Activated naive CD8-positive, alpha-beta T cell treated with anti-CD3 and anti-CD28 coated beads, Interleukin-2, amount 10 ng/mL, durations not matched to agents 7 days and 5 days (primary cell): ENCODE results near the gene SMAD4. TPM values are rescaled to one million over a fixed set of nuclear protein-coding genes. Genes with fewer than 3 reads are reported as not detected.
A peak's percentile ranks its signal among the peaks of the same experiment; 100 is the strongest.
"Not testable (repeated sequence)": the region's sequence is repeated elsewhere in the genome, so short reads cannot be mapped to it uniquely, and the experiment has no call there.

ENCODE experiments used
- ATAC-seq: fragments of 150-1000 bp; cut with Tn5 transposase; one replicate; pipeline ENCODE4 v1.10.0; 2021; ENCODE audit warnings: low read depth, moderate library complexity
- POLR2A ChIA-PET: fragments of 350-600 bp; sonication (Branson Sonifier 250); formaldehyde crosslinking; loops from one replicate; lab custom pipeline; 2021; ENCODE audit warnings: antibody characterized with exemption; lab: Charles Lee
- DNase-seq: peaks from one replicate; pipeline ENCODE4 v3.0.0; 2021
- H3K27ac Mint-ChIP-seq: one replicate; pipeline ENCODE4 v1.8.0; 2022; ENCODE audit warnings: mild to moderate bottlenecking, mixed read lengths
- H3K27me3 Mint-ChIP-seq: one replicate; pipeline ENCODE4 v1.8.0; 2022; ENCODE audit warnings: mild to moderate bottlenecking, moderate library complexity, mixed read lengths
- H3K36me3 Mint-ChIP-seq: one replicate; pipeline ENCODE4 v1.8.0; 2021; ENCODE audit warnings: mild to moderate bottlenecking, mixed read lengths
- H3K4me1 Mint-ChIP-seq: one replicate; pipeline ENCODE4 v1.8.0; 2021; ENCODE audit warnings: mixed read lengths
- H3K4me3 Mint-ChIP-seq: one replicate; pipeline ENCODE4 v1.8.0; 2022; ENCODE audit warnings: mild to moderate bottlenecking, moderate library complexity, mixed read lengths
- H3K9me3 Mint-ChIP-seq: one replicate; pipeline ENCODE4 v1.8.0; 2021; ENCODE audit warnings: mixed read lengths
- total RNA-seq, 2 experiments: library from RNA; stranded (reverse); gene quantifications; one replicate each; pipeline ENCODE4 v1.2.3, GENCODE V29; 2021

The SMAD4 gene
- 100 to 1,000 TPM in 1 of 2 experiments, 10 to 100 TPM in 1; 84.9 to 105 TPM for total RNA-seq

GRCh38 chr18:51029694-51030536 is at the start of gene SMAD4:
Gene SMAD4, plus strand, starts transcription at chr18:51030213. Its CDS starts 16,834 bp downstream, at chr18:51047047.
- ATAC-seq (peak; percentile 87), DNase-seq (peak; percentile 98)
- H3K27ac Mint-ChIP-seq: peak within 1 kb of the TSS; percentile 99
- H3K4me1 Mint-ChIP-seq: peaks cover 44% of the 10 kb centered on the region
- H3K36me3 Mint-ChIP-seq: peaks cover 14% of the 10 kb centered on the region
- no peaks in the 10 kb centered on the region for H3K27me3 Mint-ChIP-seq
- no peaks in the 10 kb centered on the region for H3K9me3 Mint-ChIP-seq
- peak within 1 kb of the TSS; percentile 100 for H3K4me3 Mint-ChIP-seq
- POLR2A ChIA-PET: interaction anchor here (0.6 to 5.3 kb wide), 20 partner anchors 9 to 749 kb away, joined by 3 to 58 read pairs (median 4); partner anchors contain the start of genes ELAC1, MBD1, ME2 and MEX3C

GRCh38 chr18:50981381-50981780 is 48.6 kb upstream of the SMAD4 start:
- DNase-seq: no peak
- peaks cover 49% of the 10 kb centered on the region for H3K36me3 Mint-ChIP-seq
- no peak overlapping the region for H3K27ac Mint-ChIP-seq
- POLR2A ChIA-PET: no interaction called here
- no peaks in the 10 kb centered on the region for H3K27me3 Mint-ChIP-seq
- H3K4me3 Mint-ChIP-seq: no peak overlapping the region
- H3K9me3 Mint-ChIP-seq: peaks cover 16% of the 10 kb centered on the region
- no peaks in the 10 kb centered on the region for H3K4me1 Mint-ChIP-seq
- no peak for ATAC-seq

- POLR2A ChIA-PET: no interaction called here
Measured at GRCh38 chr18:50982086-50982801, 47.8 kb upstream of the SMAD4 start.

GRCh38 chr18:50982802-50983179 is 47.2 kb upstream of the SMAD4 start:
- ATAC-seq: no peak
- Mint-ChIP-seq H3K27me3 (no peaks in the 10 kb centered on the region), H3K9me3 (peaks cover 9% of the 10 kb centered on the region), H3K36me3 (peaks cover 37% of the 10 kb centered on the region), H3K27ac (no peak overlapping the region), H3K4me3 (no peak overlapping the region), H3K4me1 (no peaks in the 10 kb centered on the region)
- POLR2A ChIA-PET: no interaction called here
- DNase-seq: no peak

More at GRCh38 chr18:50982086-50982801, 47.8 kb upstream of the SMAD4 start:
- peaks cover 40% of the 10 kb centered on the region for H3K36me3 Mint-ChIP-seq
- H3K27ac Mint-ChIP-seq: no peak overlapping the region
- no peaks in the 10 kb centered on the region for H3K27me3 Mint-ChIP-seq
- DNase-seq (no peak), ATAC-seq (no peak)
- no peaks in the 10 kb centered on the region for H3K4me1 Mint-ChIP-seq
- H3K4me3 Mint-ChIP-seq: no peak overlapping the region
- peaks cover 12% of the 10 kb centered on the region for H3K9me3 Mint-ChIP-seq

GRCh38 chr18:50986360-50987087 is 43.5 kb upstream of the SMAD4 start:
- Mint-ChIP-seq H3K27ac (no peak overlapping the region), H3K4me3 (no peak overlapping the region), H3K27me3 (no peaks in the 10 kb centered on the region), H3K36me3 (peaks cover 14% of the 10 kb centered on the region), H3K9me3 (no peaks in the 10 kb centered on the region), H3K4me1 (no peaks in the 10 kb centered on the region)
- POLR2A ChIA-PET: interaction anchor here (1.3 kb wide), 1 partner anchor 44 kb away, joined by 4 read pairs; the partner anchor contains the start of gene SMAD4
- no peak for ATAC-seq
- no peak for DNase-seq

- Mint-ChIP-seq H3K36me3 (peaks cover 16% of the 10 kb centered on the region), H3K27ac (no peak overlapping the region), H3K27me3 (no peaks in the 10 kb centered on the region), H3K4me1 (no peaks in the 10 kb centered on the region), H3K9me3 (no peaks in the 10 kb centered on the region), H3K4me3 (no peak overlapping the region)
- DNase-seq (no peak), ATAC-seq (no peak)
- POLR2A ChIA-PET: interaction anchor here (1.2 to 1.3 kb wide), 2 partner anchors 19 to 43 kb away, joined by 3 to 4 read pairs; partner anchors contain the start of genes ELAC1 and SMAD4
Measured at GRCh38 chr18:50987261-50987660, 42.8 kb upstream of the SMAD4 start.

- H3K4me1 Mint-ChIP-seq: no peaks in the 10 kb centered on the region
- H3K4me3 Mint-ChIP-seq: no peak overlapping the region
- H3K9me3 Mint-ChIP-seq: no peaks in the 10 kb centered on the region
- no peaks in the 10 kb centered on the region for H3K27me3 Mint-ChIP-seq
- DNase-seq: no peak
- POLR2A ChIA-PET: no interaction called here
- ATAC-seq: no peak
- peaks cover 10% of the 10 kb centered on the region for H3K36me3 Mint-ChIP-seq
- H3K27ac Mint-ChIP-seq: no peak overlapping the region
Measured at GRCh38 chr18:50989711-50990110, 40.3 kb upstream of the SMAD4 start.

- POLR2A ChIA-PET: no interaction called here
- Mint-ChIP-seq H3K27ac (no peak overlapping the region), H3K27me3 (no peaks in the 10 kb centered on the region), H3K4me1 (no peaks in the 10 kb centered on the region), H3K9me3 (no peaks in the 10 kb centered on the region), H3K36me3 (peaks cover 7% of the 10 kb centered on the region), H3K4me3 (no peak overlapping the region)
- DNase-seq (no peak), ATAC-seq (no peak)
Measured at GRCh38 chr18:50992351-50992762, 37.7 kb upstream of the SMAD4 start.

- H3K4me3 Mint-ChIP-seq: no peak overlapping the region
- no peak for ATAC-seq
Measured at GRCh38 chr18:50994031-50994430, 36.0 kb upstream of the SMAD4 start.

GRCh38 chr18:51003174-51003573 is 26.8 kb upstream of the SMAD4 start:
- H3K4me1 Mint-ChIP-seq, POLR2A ChIA-PET, H3K4me3 Mint-ChIP-seq, H3K9me3 Mint-ChIP-seq, DNase-seq, H3K36me3 Mint-ChIP-seq, ATAC-seq, H3K27me3 Mint-ChIP-seq, H3K27ac Mint-ChIP-seq: not testable (repeated sequence)

More at GRCh38 chr18:50994031-50994430, 36.0 kb upstream of the SMAD4 start:
- Mint-ChIP-seq H3K27me3 (no peaks in the 10 kb centered on the region), H3K4me1 (no peaks in the 10 kb centered on the region), H3K36me3 (peaks cover 5% of the 10 kb centered on the region), H3K27ac (no peak overlapping the region), H3K9me3 (peaks cover 2% of the 10 kb centered on the region)
- POLR2A ChIA-PET: no interaction called here
- no peak for DNase-seq

GRCh38 chr18:51006061-51006818 is 23.8 kb upstream of the SMAD4 start:
- H3K9me3 Mint-ChIP-seq: peaks cover 9% of the 10 kb centered on the region
- H3K4me3 Mint-ChIP-seq: no peak overlapping the region
- DNase-seq (no peak), ATAC-seq (no peak)
- H3K27ac Mint-ChIP-seq: no peak overlapping the region
- peaks cover 6% of the 10 kb centered on the region for H3K36me3 Mint-ChIP-seq
- H3K27me3 Mint-ChIP-seq: no peaks in the 10 kb centered on the region
- POLR2A ChIA-PET: no interaction called here
- no peaks in the 10 kb centered on the region for H3K4me1 Mint-ChIP-seq

- ATAC-seq: no peak
- POLR2A ChIA-PET: no interaction called here
Measured at GRCh38 chr18:51006948-51007789, 22.8 kb upstream of the SMAD4 start.

More at GRCh38 chr18:51006948-51007789, 22.8 kb upstream of the SMAD4 start:
- H3K4me1 Mint-ChIP-seq: no peaks in the 10 kb centered on the region
- H3K27ac Mint-ChIP-seq: no peak overlapping the region
- H3K27me3 Mint-ChIP-seq: no peaks in the 10 kb centered on the region
- DNase-seq: no peak
- H3K36me3 Mint-ChIP-seq: no peaks in the 10 kb centered on the region
- peaks cover 5% of the 10 kb centered on the region for H3K9me3 Mint-ChIP-seq
- no peak overlapping the region for H3K4me3 Mint-ChIP-seq
